GM12878 (cell line): ENCODE measurements around the gene MYRF. TPM values are rescaled to one million over a fixed set of nuclear protein-coding genes. Genes with fewer than 3 reads are reported as not detected.

Source experiments
- ATAC-seq: fragments of 200-7000 bp; cut with Tn5 transposase; 3 replicates; pipeline ENCODE4 v1.9.1; 2020; ENCODE audit warnings: mild to moderate bottlenecking, moderate library complexity
- BruUV-seq: library from RNA; stranded (reverse); fragments of 400-500 nt; replicated peaks from 2 replicates; lab custom pipeline; 2021; lab: Mats Ljungman, UMichigan
- CTCF ChIA-PET: fragments of 300-600 bp; sonication (Branson Sonifier 250); formaldehyde crosslinking; extraction: SDS; loops from one replicate; lab custom pipeline; 2021; ENCODE audit warnings: inconsistent platforms; lab: Yijun Ruan, JAX
- POLR2A ChIA-PET: fragments of 350-600 bp; formaldehyde crosslinking; extraction: SDS; loops from one replicate; lab custom pipeline; 2021; ENCODE audit warnings: inconsistent platforms; lab: Charles Lee
- RAD21 ChIA-PET: fragments of 300-600 bp; sonication (Branson Sonifier 250); formaldehyde crosslinking; loops from one replicate; lab custom pipeline; 2023; ENCODE audit warnings: antibody characterized with exemption; ENCODE audit not compliant: unreplicated experiment; lab: Charles Lee
- SMC1A ChIA-PET: fragments of 300-600 bp; sonication (Branson Sonifier 250); formaldehyde crosslinking; loops from one replicate; lab custom pipeline; 2023; ENCODE audit not compliant: unreplicated experiment, uncharacterized antibody; lab: Charles Lee
- DNase-seq: peaks from one replicate; pipeline ENCODE4 v3.0.0-alpha.2; 2011; ENCODE audit warnings: low read depth, low spot score
- FAIRE-seq: peaks from 3 replicates; lab custom pipeline; 2011; peaks lifted over from hg19 to GRCh38; lab: Jason Lieb, UNC
- H2AFZ ChIP-seq: 2 replicates; pipeline ENCODE4 v1.6.0; 2011; ENCODE audit warnings: low read depth, low read length, control low read depth; ENCODE audit not compliant: control insufficient read depth
- H3K27ac ChIP-seq: 2 replicates; pipeline ENCODE4 v1.5.1; 2011; ENCODE audit warnings: control low read depth; ENCODE audit not compliant: control insufficient read depth, insufficient read depth
- H3K27me3 ChIP-seq, 2 experiments: replicated peaks in 1 of 2; 2 replicates each; pipeline versions ENCODE4 v1.6.0 to v1.6.1; 2011; ENCODE audit warnings: low read length in 1 of 2; ENCODE audit not compliant: control insufficient read depth in 2 of 2, insufficient read depth in 2 of 2
- H3K36me3 ChIP-seq, 2 experiments: 2 replicates each; pipeline ENCODE4 v1.5.1; 2011; ENCODE audit warnings: low read length in 1 of 2; ENCODE audit not compliant: control insufficient read depth in 2 of 2, insufficient read depth in 2 of 2
- H3K4me1 ChIP-seq: 2 replicates; pipeline ENCODE4 v1.6.1; 2011; ENCODE audit warnings: mild to moderate bottlenecking, low read length, moderate library complexity, mixed read lengths; ENCODE audit not compliant: control insufficient read depth, insufficient read depth
- H3K4me2 ChIP-seq: 2 replicates; pipeline ENCODE4 v1.6.0; 2011; ENCODE audit warnings: control low read depth; ENCODE audit not compliant: control insufficient read depth, insufficient read depth
- H3K4me3 ChIP-seq: fragments of 200-600 bp; sonication (generic); 2 replicates; pipeline ENCODE4 v1.5.1; 2016
- H3K79me2 ChIP-seq: 2 replicates; pipeline ENCODE4 v1.6.0; 2011; ENCODE audit warnings: low read length; ENCODE audit not compliant: control insufficient read depth, insufficient read depth
- H3K9ac ChIP-seq: 2 replicates; pipeline ENCODE4 v1.8.0; 2011; ENCODE audit warnings: low read length, control low read depth, mixed read lengths; ENCODE audit not compliant: control insufficient read depth, insufficient read depth
- H3K9me3 ChIP-seq: replicated peaks from 3 replicates; pipeline ENCODE4 v1.5.1; 2011; ENCODE audit warnings: mild to moderate bottlenecking, low read length; ENCODE audit not compliant: control insufficient read depth, insufficient read depth
- H4K20me1 ChIP-seq: 2 replicates; pipeline ENCODE4 v1.6.0; 2011; ENCODE audit not compliant: control insufficient read depth, insufficient read depth
- BHLHE40 ChIP-seq, 2 experiments: fragments of 450-650 bp in 1 of 2; IDR thresholded peaks; 2 replicates each; pipeline ENCODE4 v1.6.1; 2011 to 2017; ENCODE audit warnings: low read depth in 2 of 2, borderline replicate concordance in 1 of 2, improper control_type of control experiment in 1 of 2, low read length in 1 of 2, mild to moderate bottlenecking in 1 of 2
- PBX3 ChIP-seq: IDR thresholded peaks from 2 replicates; pipeline ENCODE4 v1.6.1; 2011; ENCODE audit warnings: mild to moderate bottlenecking, low read depth, low read length, moderate library complexity; ENCODE audit not compliant: insufficient replicate concordance
- WGBS: methylation state at CpG from one replicate; pipeline ENCODE4 v1.1.6; 2016; ENCODE audit warnings: low lambda C conversion rate; ENCODE audit not compliant: insufficient replicate concordance, insufficient coverage; ENCODE audit errors: missing lambda C conversion rate; 5-methylcytosine and 5-hydroxymethylcytosine counted together
- in situ Hi-C: fragments of 300-500 bp; cut with MboI; formaldehyde crosslinking; loops from 9 replicates; pipeline ENCODE4 v1.14.3; 2018; ENCODE audit warnings: mixed read lengths
- intact Hi-C: fragments of 100-400 bp; cut with micrococcal nuclease; formaldehyde crosslinking; loops from one replicate; pipeline ENCODE4 v1.14.2; 2022; ENCODE audit not compliant: unreplicated experiment
- polyA plus RNA-seq, 11 experiments: library from polyadenylated mRNA; depleted of rRNA in 4 of 11; unstranded in 6 of 11; stranded (reverse) in 5 of 11; fragments of >200 nt; fragmentation: Nextera tagmentation in 4 of 11; fragmentation: Illumina TruSeq in 1 of 11; extraction: Ambion mirVana in 4 of 11; extraction: Trizol in 1 of 11; gene quantifications; 1 replicate in 1 of 11; 2 replicates in 10 of 11; pipeline versions ENCODE4 v1.2.1 to v1.2.3, GENCODE V29; 2011 to 2016; ENCODE audit warnings: inconsistent platforms in 2 of 11, missing spikeins in 2 of 11, low read depth in 1 of 11
- total RNA-seq, 4 experiments: library from RNA; depleted of rRNA in 3 of 4; stranded (reverse); fragments of >200 nt in 3 of 4; fragmentation: Illumina TruSeq in 1 of 4; extraction: Trizol in 1 of 4; gene quantifications; 2 replicates each; pipeline versions ENCODE4 v1.2.1 to v1.2.3, GENCODE V29; 2013 to 2021

Gene MYRF
- total and polyA plus RNA-seq, 10 of the 15 experiments (the other 5 are each of a cell fraction or from before 2014, with no cell fraction given): 0.27 to 15.6 (median 0.89) TPM

- Histone ChIP-seq H3K27me3 (no peaks in the 10 kb centered on the region), H2AFZ (no peak overlapping the region), H3K9me3 (no peaks in the 10 kb centered on the region), H3K4me2 (no peak overlapping the region), H3K9ac (no peak overlapping the region), H3K36me3 (no peaks in the 10 kb centered on the region), H3K4me1 (no peaks in the 10 kb centered on the region; the same call in 1 of the 2 replicates), H3K4me3 (no peak overlapping the region), H4K20me1 (no peaks in the 10 kb centered on the region), H3K79me2 (no peaks in the 10 kb centered on the region), H3K27ac (no peak overlapping the region)
- POLR2A ChIA-PET: interaction anchor here (0.5 to 1.9 kb wide), 2 partner anchors 8 to 28 kb away, joined by 5 to 6 read pairs; no protein-coding TSS in a partner anchor
- BruUV-seq: no TSS peak
- intact Hi-C loops: loop anchor here (1.0 kb wide), 1 partner anchor 29 kb away; no protein-coding TSS in a partner anchor
- CTCF ChIA-PET: interaction anchor here (0.9 to 7.5 kb wide), 8 partner anchors 9 to 333 kb away, joined by 3 to 88 read pairs (median 4); no protein-coding TSS in a partner anchor
- SMC1A ChIA-PET: interaction anchor here (0.7 to 2.6 kb wide), 4 partner anchors 11 to 95 kb away, joined by 3 to 8 read pairs (median 5); no protein-coding TSS in a partner anchor
- TF ChIP-seq BHLHE40 (IDR thresholded peaks at IDR 0.05; ENCODE audit: borderline replicate concordance in 1 of 2, low read depth in 2 of 2, low read length in 1 of 2): peak in 1 of 2 experiments; percentile 45; a peak in 1 of 4 replicates
- TF ChIP-seq PBX3: no peak
- in situ Hi-C loops: no loop called here
- RAD21 ChIA-PET: interaction anchor here (0.5 to 2.5 kb wide), 3 partner anchors 23 to 908 kb away, joined by 3 to 15 read pairs (median 5); partner anchors contain the start of genes MYRF and ZP1
- FAIRE-seq: no peak
- no peak for DNase-seq
- ATAC-seq: no peak
- 64% methylated on average over 17 of the region's 20 CpGs for WGBS
These were observed 23.4 kb downstream of the MYRF start for GRCh38 chr11:61775606-61776554.
